ENCODE results near the gene ARHGEF4. TPM values are rescaled to one million over a fixed set of nuclear protein-coding genes. Genes with fewer than 3 reads are reported as not detected.

ARHGEF4 gene
- total and polyA plus RNA-seq, 2 donors from 2014 or later = 0.90 to 0.94 TPM

DNA sequence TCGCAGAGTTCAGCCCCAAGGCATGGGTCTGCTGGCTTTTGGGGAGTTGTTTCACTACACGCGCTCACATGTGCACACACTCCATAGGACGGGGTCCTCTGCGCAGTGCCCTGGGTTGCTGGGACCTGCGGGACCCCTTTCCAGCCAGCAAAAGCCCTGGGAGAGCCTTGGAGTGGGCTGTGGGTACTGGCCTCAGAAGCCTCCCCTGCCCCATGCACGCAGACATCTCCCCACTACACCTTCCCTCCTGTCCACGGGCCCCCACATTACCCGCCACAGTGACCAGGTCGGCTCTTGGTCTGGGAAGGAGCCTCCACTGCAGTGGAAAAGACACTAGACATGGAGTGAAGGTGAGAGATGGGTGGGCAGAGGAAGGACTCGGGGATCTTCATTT, 208.0 kb downstream of the ARHGEF4 start:
- FAIRE-seq (no peak), DNase-seq (no peak)
- TF ChIP-seq, protein P1, sequence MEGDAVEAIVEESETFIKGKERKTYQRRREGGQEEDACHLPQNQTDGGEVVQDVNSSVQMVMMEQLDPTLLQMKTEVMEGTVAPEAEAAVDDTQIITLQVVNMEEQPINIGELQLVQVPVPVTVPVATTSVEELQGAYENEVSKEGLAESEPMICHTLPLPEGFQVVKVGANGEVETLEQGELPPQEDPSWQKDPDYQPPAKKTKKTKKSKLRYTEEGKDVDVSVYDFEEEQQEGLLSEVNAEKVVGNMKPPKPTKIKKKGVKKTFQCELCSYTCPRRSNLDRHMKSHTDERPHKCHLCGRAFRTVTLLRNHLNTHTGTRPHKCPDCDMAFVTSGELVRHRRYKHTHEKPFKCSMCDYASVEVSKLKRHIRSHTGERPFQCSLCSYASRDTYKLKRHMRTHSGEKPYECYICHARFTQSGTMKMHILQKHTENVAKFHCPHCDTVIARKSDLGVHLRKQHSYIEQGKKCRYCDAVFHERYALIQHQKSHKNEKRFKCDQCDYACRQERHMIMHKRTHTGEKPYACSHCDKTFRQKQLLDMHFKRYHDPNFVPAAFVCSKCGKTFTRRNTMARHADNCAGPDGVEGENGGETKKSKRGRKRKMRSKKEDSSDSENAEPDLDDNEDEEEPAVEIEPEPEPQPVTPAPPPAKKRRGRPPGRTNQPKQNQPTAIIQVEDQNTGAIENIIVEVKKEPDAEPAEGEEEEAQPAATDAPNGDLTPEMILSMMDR (IDR thresholded peaks at IDR 0.05; ENCODE audit: borderline replicate concordance, extremely low read depth, insufficient read depth) = no peak
- Histone ChIP-seq H3K9me3 (ENCODE audit: control insufficient read depth in 2 of 3, insufficient read depth in 1 of 3, low read length in 3 of 3) (no peaks in the 10 kb centered on the region), H3K27me3 (ENCODE audit: control insufficient read depth, insufficient read depth, low read length) (peaks cover 2% of the 10 kb centered on the region), H3K4me3 (ENCODE audit: low read length in 3 of 3) (no peak overlapping the region), H3K9ac (ENCODE audit: low read length in 3 of 3) (no peak overlapping the region), H3K27ac (ENCODE audit: low read depth in 2 of 2, low read length in 2 of 2) (no peak overlapping the region), H3K36me3 (ENCODE audit: control insufficient read depth in 2 of 3, insufficient read depth in 3 of 3, low read length in 3 of 3) (peaks cover 0 to 16% (median 10%) of the 10 kb centered on the region in 3 donors), H3K4me1 (ENCODE audit: control insufficient read depth in 2 of 3, insufficient read depth in 2 of 3, low read depth in 1 of 3, low read length in 3 of 3) (peaks cover 0 to 6% (median 0%) of the 10 kb centered on the region in 3 donors)
- intact Hi-C loops (cut with DNase I) = no loop called here

DNA sequence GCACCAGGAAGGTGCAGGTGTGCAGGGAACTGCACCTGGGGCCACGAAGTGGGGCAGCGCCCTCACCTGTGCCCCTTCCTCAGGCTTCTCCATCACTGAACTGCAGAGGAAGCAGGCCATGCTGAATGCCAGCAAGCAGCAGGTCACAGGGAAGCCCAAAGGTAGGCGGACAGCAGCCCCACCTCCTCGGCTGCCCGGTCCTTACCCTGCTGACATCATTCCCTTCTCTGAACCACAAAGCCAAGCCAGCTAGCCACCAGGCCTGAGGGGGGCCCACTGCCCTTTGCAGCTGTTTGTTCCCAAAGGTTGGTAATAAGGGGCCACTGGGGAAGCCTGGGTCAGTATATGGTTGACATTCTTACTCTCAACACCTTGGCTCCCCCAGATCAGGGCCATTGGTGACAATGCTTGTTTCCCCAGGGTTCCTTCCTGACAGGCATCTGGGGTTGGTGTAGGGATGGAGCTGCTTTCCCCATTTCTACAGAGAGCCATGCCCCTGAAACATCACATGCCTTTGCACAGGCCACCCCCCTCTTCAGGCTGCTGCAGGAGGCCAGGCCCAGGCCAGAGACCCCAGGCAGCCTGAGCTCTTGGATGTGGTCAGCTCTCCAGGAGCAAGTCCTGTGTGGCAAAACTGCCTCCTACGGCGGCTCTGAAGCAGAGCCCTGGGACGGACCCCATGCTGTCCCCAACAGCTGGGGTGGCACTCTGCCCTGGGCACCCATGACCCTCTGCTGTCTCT, 208.7 kb downstream of the ARHGEF4 start:
- TF ChIP-seq, protein P1 (IDR thresholded peaks at IDR 0.05; ENCODE audit: borderline replicate concordance, extremely low read depth, insufficient read depth) = no peak
- H3K9ac ChIP-seq (ENCODE audit: low read length in 3 of 3) = no peak overlapping the region
- FAIRE-seq (no peak), DNase-seq (peak in 1 of 5 donors; percentile 46)
- peaks cover 0 to 23% (median 15%) of the 10 kb centered on the region in 3 donors for H3K36me3 ChIP-seq (ENCODE audit: control insufficient read depth in 2 of 3, insufficient read depth in 3 of 3, low read length in 3 of 3)
- no peak overlapping the region for H3K4me3 ChIP-seq (ENCODE audit: low read length in 3 of 3)
- no peaks in the 10 kb centered on the region for H3K4me1 ChIP-seq (ENCODE audit: control insufficient read depth in 2 of 3, insufficient read depth in 2 of 3, low read depth in 1 of 3, low read length in 3 of 3)
- H3K9me3 ChIP-seq (ENCODE audit: control insufficient read depth in 2 of 3, insufficient read depth in 1 of 3, low read length in 3 of 3) = no peaks in the 10 kb centered on the region
- no peak overlapping the region for H3K27ac ChIP-seq (ENCODE audit: low read depth in 2 of 2, low read length in 2 of 2)
- H3K27me3 ChIP-seq (ENCODE audit: control insufficient read depth, insufficient read depth, low read length) = no peaks in the 10 kb centered on the region
- intact Hi-C loops (cut with DNase I) = no loop called here

DNA sequence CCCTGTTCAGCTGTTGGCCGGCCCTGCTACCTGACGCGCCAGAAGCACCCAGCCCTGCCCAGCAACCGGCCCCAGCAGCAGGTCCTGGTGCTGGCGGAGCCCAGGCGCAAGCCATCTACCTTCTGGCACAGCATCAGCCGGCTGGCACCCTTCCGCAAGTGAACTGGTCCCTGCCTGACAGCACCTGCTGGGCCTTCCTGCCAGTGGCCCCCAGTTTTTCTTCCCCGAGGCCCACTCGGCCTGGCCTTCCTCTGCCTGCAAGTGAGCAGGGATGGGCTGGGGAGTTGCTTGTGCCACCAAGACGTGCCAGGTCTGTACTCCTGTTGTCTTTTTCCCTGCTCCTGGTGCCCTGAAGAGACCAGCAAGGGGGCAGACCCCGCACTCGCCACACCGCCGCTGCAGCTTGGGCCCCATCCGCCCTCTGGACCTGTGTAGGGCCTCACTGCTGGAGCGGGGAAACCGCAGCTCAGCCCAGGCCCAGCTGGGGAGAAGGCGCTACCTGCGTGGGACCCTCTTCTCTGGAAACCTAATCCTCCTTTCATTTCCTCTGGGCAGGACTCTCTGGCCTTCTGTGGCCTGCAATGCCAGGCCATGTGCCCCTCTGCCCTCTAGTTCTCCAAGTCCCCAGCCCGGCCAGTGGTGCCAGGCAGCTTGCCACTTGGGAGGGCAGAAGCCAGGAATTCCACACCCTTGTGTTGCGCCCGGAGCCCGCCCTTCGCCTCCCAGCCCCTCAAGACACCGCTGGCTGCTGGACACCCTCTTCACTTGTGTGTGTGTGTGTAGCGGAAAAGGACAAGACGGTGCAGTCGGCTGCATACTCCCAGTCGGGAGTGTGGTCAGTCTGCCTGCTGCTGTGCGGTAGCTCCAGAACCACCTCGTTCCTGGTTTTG, 209.6 kb downstream of the ARHGEF4 start:
- Histone ChIP-seq H3K4me1 (ENCODE audit: control insufficient read depth in 2 of 3, insufficient read depth in 2 of 3, low read depth in 1 of 3, low read length in 3 of 3) (no peaks in the 10 kb centered on the region), H3K27me3 (ENCODE audit: control insufficient read depth, insufficient read depth, low read length) (no peaks in the 10 kb centered on the region), H3K27ac (ENCODE audit: low read depth in 2 of 2, low read length in 2 of 2) (no peak overlapping the region), H3K9ac (ENCODE audit: low read length in 3 of 3) (no peak overlapping the region), H3K4me3 (ENCODE audit: low read length in 3 of 3) (no peak overlapping the region), H3K9me3 (ENCODE audit: control insufficient read depth in 2 of 3, insufficient read depth in 1 of 3, low read length in 3 of 3) (no peaks in the 10 kb centered on the region), H3K36me3 (ENCODE audit: control insufficient read depth in 2 of 3, insufficient read depth in 3 of 3, low read length in 3 of 3) (peaks cover 0 to 29% (median 15%) of the 10 kb centered on the region in 3 donors)
- TF ChIP-seq, protein P1 (IDR thresholded peaks at IDR 0.05; ENCODE audit: borderline replicate concordance, extremely low read depth, insufficient read depth) = no peak
- intact Hi-C loops (cut with DNase I) = no loop called here
- no peak for FAIRE-seq
- peak in 1 of 5 donors; percentile 72 for DNase-seq

All from kidney (tissue), 14 donors.